H1 (cell line): Measurements from ENCODE around the gene PNISR. TPM values are rescaled to one million over a fixed set of nuclear protein-coding genes. Genes with fewer than 3 reads are reported as not detected.

Experiments used
- CTCF ChIA-PET: fragments of 300-600 bp; sonication (Branson Sonifier 250); formaldehyde crosslinking; loops from one replicate; lab custom pipeline; 2021; ENCODE audit not compliant: partially characterized antibody; lab: Charles Lee
- POLR2A ChIA-PET: fragments of 300-600 bp; sonication (Branson Sonifier 250); formaldehyde crosslinking; loops from one replicate; lab custom pipeline; 2021; ENCODE audit warnings: inconsistent platforms; ENCODE audit not compliant: partially characterized antibody; lab: Charles Lee
- DNase-seq, 2 experiments: peaks; one replicate each; pipeline versions ENCODE4 v3.0.0 to v3.0.0-alpha.2; 2010 to 2022; ENCODE audit warnings: low spot score in 2 of 2, low read depth in 1 of 2, mixed read lengths in 1 of 2
- FAIRE-seq: peaks from 2 replicates; lab custom pipeline; 2011; peaks lifted over from hg19 to GRCh38; lab: Jason Lieb, UNC
- H2AFZ ChIP-seq: 2 replicates; pipeline ENCODE4 v1.8.1; 2012; ENCODE audit warnings: low read length, inconsistent platforms
- H2AK5ac ChIP-seq: 2 replicates; pipeline ENCODE4 v1.6.1; 2013; ENCODE audit warnings: low read depth, low read length
- H2BK120ac ChIP-seq: replicated peaks from 2 replicates; pipeline ENCODE3; 2013; ENCODE audit warnings: low read depth, low read length, inconsistent platforms
- H2BK12ac ChIP-seq: 2 replicates; pipeline ENCODE4 v1.6.1; 2013; ENCODE audit warnings: low read depth, low read length
- H2BK15ac ChIP-seq: 2 replicates; pipeline ENCODE4 v1.6.1; 2013; ENCODE audit warnings: low read length
- H2BK20ac ChIP-seq: 2 replicates; pipeline ENCODE4 v1.6.1; 2013; ENCODE audit warnings: low read length
- H2BK5ac ChIP-seq: 2 replicates; pipeline ENCODE4 v1.6.1; 2013; ENCODE audit warnings: low read depth, low read length
- H3K14ac ChIP-seq: 2 replicates; pipeline ENCODE4 v1.6.1; 2013; ENCODE audit warnings: inconsistent platforms; ENCODE audit not compliant: insufficient read length
- H3K18ac ChIP-seq: 2 replicates; pipeline ENCODE4 v1.6.1; 2013; ENCODE audit warnings: low read length; ENCODE audit errors: extremely low read depth
- H3K23ac ChIP-seq: 2 replicates; pipeline ENCODE4 v1.6.1; 2013; ENCODE audit warnings: inconsistent platforms; ENCODE audit not compliant: insufficient read length
- H3K23me2 ChIP-seq: 2 replicates; pipeline ENCODE4 v1.6.1; 2013; ENCODE audit warnings: low read depth, low read length
- H3K27ac ChIP-seq: 2 replicates; pipeline ENCODE4 v1.6.1; 2011; ENCODE audit warnings: low read depth, low read length, inconsistent platforms
- H3K27me3 ChIP-seq, 4 experiments: replicated peaks in 1 of 4; 1 replicate in 1 of 4; 2 replicates in 3 of 4; pipeline versions ENCODE4 v1.6.1 to v1.8.1; 2011 to 2013; ENCODE audit warnings: low read length in 3 of 4, mild to moderate bottlenecking in 3 of 4, inconsistent platforms in 2 of 4, mixed read lengths in 2 of 4, moderate library complexity in 1 of 4; ENCODE audit not compliant: control insufficient read depth in 3 of 4, insufficient read depth in 3 of 4; ENCODE audit errors: extremely low read depth in 1 of 4
- H3K36me3 ChIP-seq, 4 experiments: 2 replicates each; pipeline versions ENCODE4 v1.6.1 to v1.8.1; 2011 to 2013; ENCODE audit warnings: mild to moderate bottlenecking in 4 of 4, low read length in 3 of 4, moderate library complexity in 2 of 4, control low read depth in 1 of 4, inconsistent platforms in 1 of 4; ENCODE audit not compliant: insufficient read depth in 4 of 4, control insufficient read depth in 2 of 4
- H3K4ac ChIP-seq: replicated peaks from 2 replicates; pipeline ENCODE3; 2013; ENCODE audit warnings: low read length, low read depth, mixed read lengths, inconsistent platforms; ENCODE audit not compliant: insufficient read length
- H3K4me1 ChIP-seq, 4 experiments: replicated peaks in 1 of 4; 1 replicate in 1 of 4; 2 replicates in 3 of 4; pipeline versions ENCODE4 v1.6.1 to v1.8.1; 2011 to 2013; ENCODE audit warnings: low read length in 3 of 4, inconsistent platforms in 2 of 4, mixed read lengths in 1 of 4; ENCODE audit not compliant: insufficient read depth in 4 of 4, control insufficient read depth in 3 of 4
- H3K4me2 ChIP-seq, 2 experiments: 2 replicates each; pipeline versions ENCODE4 v1.6.1 to v1.8.1; 2011 to 2013; ENCODE audit warnings: low read depth in 2 of 2, low read length in 2 of 2, control low read depth in 1 of 2, inconsistent platforms in 1 of 2, mild to moderate bottlenecking in 1 of 2; ENCODE audit not compliant: insufficient read depth in 1 of 2
- H3K4me3 ChIP-seq, 4 experiments: fragments of 200-600, 300-600 bp in 1 of 4; sonication (generic), shearing (Covaris generic), sonication (Bioruptor Twin) in 1 of 4; 2 replicates each; pipeline versions ENCODE4 v1.5.1 to v1.8.1; 2011 to 2016; ENCODE audit warnings: low read length in 4 of 4, low read depth in 3 of 4, control low read depth in 2 of 4, inconsistent platforms in 2 of 4, mild to moderate bottlenecking in 2 of 4, mixed read lengths in 1 of 4, moderate library complexity in 1 of 4; ENCODE audit not compliant: insufficient read depth in 2 of 4; ENCODE audit errors: extremely low read depth in 1 of 4
- H3K56ac ChIP-seq: replicated peaks from 2 replicates; pipeline ENCODE3; 2013; ENCODE audit warnings: low read depth, mild to moderate bottlenecking, mixed read lengths, low read length, inconsistent platforms; ENCODE audit not compliant: insufficient read length
- H3K79me1 ChIP-seq: 2 replicates; pipeline ENCODE4 v1.6.1; 2013; ENCODE audit warnings: low read depth, low read length, control low read depth
- H3K79me2 ChIP-seq, 2 experiments: 2 replicates each; pipeline versions ENCODE4 v1.6.1 to v1.8.1; 2012 to 2013; ENCODE audit warnings: low read length in 2 of 2, mild to moderate bottlenecking in 2 of 2, inconsistent platforms in 1 of 2; ENCODE audit not compliant: insufficient read depth in 2 of 2, control insufficient read depth in 1 of 2
- H3K9ac ChIP-seq, 4 experiments: replicated peaks in 1 of 4; 1 replicate in 1 of 4; 2 replicates in 3 of 4; pipeline versions ENCODE4 v1.6.1 to v1.8.1; 2011 to 2013; ENCODE audit warnings: low read depth in 3 of 4, low read length in 3 of 4, control low read depth in 2 of 4, mild to moderate bottlenecking in 2 of 4, moderate library complexity in 2 of 4, inconsistent platforms in 1 of 4; ENCODE audit errors: extremely low read depth in 1 of 4
- H3K9me3 ChIP-seq, 2 experiments: 2 replicates each; pipeline versions ENCODE4 v1.6.1 to v1.8.1; 2012 to 2013; ENCODE audit warnings: mild to moderate bottlenecking in 2 of 2, moderate library complexity in 2 of 2, control low read depth in 1 of 2, inconsistent platforms in 1 of 2, low read depth in 1 of 2, low read length in 1 of 2, mixed read lengths in 1 of 2; ENCODE audit not compliant: insufficient read depth in 2 of 2
- H4K20me1 ChIP-seq, 2 experiments: replicated peaks in 1 of 2; 2 replicates each; pipeline versions ENCODE3 to v1.8.1; 2011 to 2013; ENCODE audit warnings: inconsistent platforms in 2 of 2, low read length in 2 of 2, mild to moderate bottlenecking in 1 of 2; ENCODE audit not compliant: insufficient read depth in 2 of 2, control insufficient read depth in 1 of 2
- H4K5ac ChIP-seq: 2 replicates; pipeline ENCODE4 v1.6.1; 2013; ENCODE audit warnings: low read length, low read depth, mixed read lengths, inconsistent platforms; ENCODE audit not compliant: insufficient read length
- H4K8ac ChIP-seq: 2 replicates; pipeline ENCODE4 v1.8.0; 2013; ENCODE audit warnings: mild to moderate bottlenecking, moderate library complexity, low read length, inconsistent platforms; ENCODE audit not compliant: insufficient read depth; ENCODE audit errors: extremely low read depth
- H4K91ac ChIP-seq: replicated peaks from 2 replicates; pipeline ENCODE3; 2013; ENCODE audit warnings: low read length, mixed read lengths, inconsistent platforms; ENCODE audit not compliant: insufficient read length
- ASH2L ChIP-seq: fragments of 200-600, 300-600 bp; sonication (generic); IDR thresholded peaks from one replicate; pipeline ENCODE4 v1.7.1; 2017; ENCODE audit warnings: low read length
- BACH1 ChIP-seq: IDR thresholded peaks from 2 replicates; pipeline ENCODE4 v1.6.1; 2012; ENCODE audit warnings: low read length, improper control_type of control experiment
- EZH2 ChIP-seq: fragments of 200-600 bp; sonication (generic); IDR thresholded peaks from 2 replicates; pipeline ENCODE4 v1.7.1; 2012; ENCODE audit warnings: low read depth, mild to moderate bottlenecking, moderate library complexity, low read length, inconsistent platforms; ENCODE audit not compliant: severe bottlenecking
- KDM4A ChIP-seq: IDR thresholded peaks from one replicate; pipeline ENCODE4 v1.7.1; 2012; ENCODE audit warnings: low read depth, mild to moderate bottlenecking, moderate library complexity, low read length, inconsistent platforms; ENCODE audit not compliant: severe bottlenecking
- NANOG ChIP-seq: IDR thresholded peaks from 2 replicates; pipeline ENCODE4 v1.6.1; 2011; ENCODE audit warnings: low read length, low read depth, mild to moderate bottlenecking, inconsistent platforms; ENCODE audit not compliant: insufficient read depth, poor library complexity, severe bottlenecking
- POLR2AphosphoS5 ChIP-seq: IDR thresholded peaks from 2 replicates; pipeline ENCODE4 v1.6.1; 2011; ENCODE audit warnings: low read depth, low read length
- SIN3A ChIP-seq, 2 experiments: IDR thresholded peaks in 1 of 2; conservative IDR thresholded peaks in 1 of 2; 2 replicates each; pipeline ENCODE4 v1.6.1; 2011 to 2012; ENCODE audit warnings: low read length in 2 of 2, improper control_type of control experiment in 1 of 2, low read depth in 1 of 2, mild to moderate bottlenecking in 1 of 2
- TBP ChIP-seq: IDR thresholded peaks from 2 replicates; pipeline ENCODE4 v1.6.1; 2011; ENCODE audit warnings: low read depth, low read length, improper control_type of control experiment
- WGBS, 2 experiments: shearing (Covaris generic) in 1 of 2; methylation state at CpG; one replicate each; pipeline versions ENCODE4 v1.1.6 to v1.1.7; 2013 to 2015; ENCODE audit warnings: low lambda C conversion rate in 2 of 2, mixed read lengths in 2 of 2, inconsistent platforms in 1 of 2, low coverage in 1 of 2, missing lambda C conversion rate in 1 of 2; ENCODE audit not compliant: insufficient replicate concordance in 2 of 2, insufficient coverage in 1 of 2, insufficient read length in 1 of 2; ENCODE audit errors: extremely low coverage in 1 of 2, missing lambda C conversion rate in 1 of 2; 5-methylcytosine and 5-hydroxymethylcytosine counted together
- polyA plus RNA-seq, 7 experiments: library from polyadenylated mRNA; depleted of rRNA in 3 of 7; stranded (reverse) in 5 of 7; unstranded in 2 of 7; fragments of >200 nt in 5 of 7; fragments of 200-250 nt in 2 of 7; gene quantifications; 1 replicate in 5 of 7; 2 replicates in 1 of 7; 4 replicates in 1 of 7; pipeline versions ENCODE4 v1.2.1 to v1.2.3, GENCODE V29; 2011 to 2013; ENCODE audit warnings: missing spikeins in 2 of 7, mixed read lengths in 2 of 7
- total RNA-seq: library from RNA; stranded (reverse); fragmentation: NEBNext Ultra II Directional; extraction: Animal tissue kit (Norgen Biotek cat#: 25700); gene quantifications from 2 replicates; pipeline ENCODE4 v1.2.1, GENCODE V29; 2021

Gene PNISR
- total and polyA plus RNA-seq, 2 of the 8 experiments (the other 6 are each of a cell fraction or from before 2014, with no cell fraction given): 41.1 to 134 TPM

DNA sequence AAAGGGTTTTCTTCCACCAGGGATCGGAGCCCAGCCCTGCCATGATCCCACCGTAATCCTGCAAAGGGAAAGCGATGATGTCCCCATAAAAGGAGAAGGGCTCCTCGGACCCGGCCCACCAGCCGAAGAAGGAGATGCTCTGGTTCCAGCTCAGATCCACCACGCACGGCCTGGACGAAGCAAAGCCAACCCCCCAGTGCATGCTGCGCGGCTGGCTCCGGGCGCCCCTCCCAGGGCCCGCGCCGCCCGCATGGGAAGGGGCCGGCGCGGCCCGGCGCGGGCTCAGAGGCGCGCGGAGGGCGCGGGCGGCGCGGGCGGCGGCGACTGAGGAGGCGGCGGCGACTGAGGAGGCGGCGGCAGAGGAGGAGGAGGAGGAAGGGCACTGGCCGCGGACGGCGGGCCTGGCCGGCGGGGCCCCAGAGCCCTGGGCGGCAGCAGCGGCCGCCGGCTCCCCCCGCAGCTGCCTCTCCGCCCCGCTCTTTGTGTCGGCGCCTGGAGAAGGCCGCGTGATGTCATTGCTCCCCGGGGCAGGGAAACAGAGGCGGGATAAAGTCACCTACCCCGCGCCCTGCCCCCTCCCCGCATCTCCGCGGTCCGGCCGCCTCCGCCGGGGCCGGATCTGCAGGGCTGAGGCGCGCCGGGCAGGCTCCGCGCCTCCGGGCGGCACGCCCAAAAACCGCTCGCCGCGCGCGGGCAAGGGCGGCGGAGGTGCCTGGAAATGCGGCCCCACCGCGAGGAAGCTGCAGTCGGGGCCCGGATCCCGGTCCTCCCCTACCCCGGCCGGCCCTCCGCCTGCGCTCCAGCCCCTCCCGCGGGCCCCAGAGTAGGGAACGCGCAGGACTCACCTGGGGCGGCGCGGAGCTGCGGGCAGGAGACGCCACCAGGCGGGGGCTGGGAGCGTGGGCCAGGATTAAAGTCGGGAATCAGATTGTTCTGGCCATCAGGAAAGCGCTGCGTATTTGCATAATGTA is 75.7 kb downstream of the PNISR start, which contains the start of gene FAXC:
TSS of gene FAXC (minus strand) at position 504 of the 971 bp plus-strand sequence. CDS start at position 202, 302 bp downstream.
- DNase-seq (peak in 1 of 2 experiments; percentile 81), FAIRE-seq (no peak)
- Histone ChIP-seq H3K23ac (no peak within 1 kb of the TSS), H3K14ac (peak within 1 kb of the TSS; percentile 56), H4K8ac (peak within 1 kb of the TSS; percentile 93; the same call in 1 of the 2 replicates), H3K27ac (peak within 1 kb of the TSS; percentile 62; the same call in 1 of the 2 replicates), H2BK20ac (no peak within 1 kb of the TSS), H2BK12ac (no peak within 1 kb of the TSS; the same call in 1 of the 2 replicates), H3K4ac (no peak within 1 kb of the TSS), H4K20me1 (no peaks in the 10 kb centered on the region), H3K9ac (peak within 1 kb of the TSS; percentile 81 to 93 (median 88)), H3K18ac (no peak within 1 kb of the TSS; the same call in 1 of the 2 replicates), H3K56ac (peak within 1 kb of the TSS; percentile 34), H3K4me2 (peak within 1 kb of the TSS; percentile 92 to 96), H3K4me1 (peaks cover 0 to 9% (median 6%) of the 10 kb centered on the region in 4 experiments; a peak in 6 of 7 replicates), H3K79me2 (0 out of 4 replicates have a peak, but pooled peaks cover 0 to 2% of the 10 kb centered on the region in 2 experiments), H3K23me2 (peaks cover 8% of the 10 kb centered on the region), H4K5ac (no peak within 1 kb of the TSS), H3K9me3 (no peaks in the 10 kb centered on the region), H2AK5ac (no peak within 1 kb of the TSS), H4K91ac (peak within 1 kb of the TSS; percentile 17), H3K36me3 (no peaks in the 10 kb centered on the region; a peak in 1 of 8 replicates), H3K79me1 (no peaks in the 10 kb centered on the region), H2AFZ (peak within 1 kb of the TSS; percentile 77), H3K27me3 (no peaks in the 10 kb centered on the region; a peak in 1 of 7 replicates), H3K4me3 (peak within 1 kb of the TSS; percentile 86 to 96 (median 90)), H2BK5ac (peak within 1 kb of the TSS; percentile 14; the same call in 1 of the 2 replicates), H2BK15ac (0 out of 2 replicates have a peak within 1 kb of the TSS, but pooled peaks have one; percentile 34), H2BK120ac (no peak within 1 kb of the TSS)
- 1% methylated on average over 89 of the region's 108 CpGs; no CpG with 5 or more reads in 1 of the 2 experiments for WGBS, 2 experiments
- POLR2A ChIA-PET: interaction anchor here (0.5 to 4.2 kb wide), 21 partner anchors 9 to 219 kb away, joined by 3 to 34 read pairs (median 4); partner anchors contain the start of genes CCNC, COQ3 and PNISR
- CTCF ChIA-PET: interaction anchor here (0.7 to 5.2 kb wide), 9 partner anchors 12 to 181 kb away, joined by 3 to 39 read pairs (median 4); no protein-coding TSS in a partner anchor
- TF ChIP-seq BACH1 (peak; percentile 16; the same call in 1 of the 2 replicates), SIN3A (conservative IDR thresholded peaks at IDR 0.05 in 1 of 2, IDR thresholded peaks at IDR 0.05 in 1 of 2; ENCODE audit: low read depth in 1 of 2, low read length in 2 of 2) (peak in 1 of 2 experiments; percentile 44; a peak in 1 of 4 replicates), TBP (peak; percentile 17), NANOG (no peak), ASH2L (peak; percentile 42), POLR2AphosphoS5 (peak; percentile 66), EZH2 (no peak), KDM4A (peak; percentile 75)
